ENCODE data around the gene NTN5. TPM values are rescaled to one million over a fixed set of nuclear protein-coding genes. Genes with fewer than 3 reads are reported as not detected.

The NTN5 gene
- total and polyA plus RNA-seq, 9 of the 15 experiments (the other 6 are each of a cell fraction or from before 2014, with no cell fraction given): not detected

DNA sequence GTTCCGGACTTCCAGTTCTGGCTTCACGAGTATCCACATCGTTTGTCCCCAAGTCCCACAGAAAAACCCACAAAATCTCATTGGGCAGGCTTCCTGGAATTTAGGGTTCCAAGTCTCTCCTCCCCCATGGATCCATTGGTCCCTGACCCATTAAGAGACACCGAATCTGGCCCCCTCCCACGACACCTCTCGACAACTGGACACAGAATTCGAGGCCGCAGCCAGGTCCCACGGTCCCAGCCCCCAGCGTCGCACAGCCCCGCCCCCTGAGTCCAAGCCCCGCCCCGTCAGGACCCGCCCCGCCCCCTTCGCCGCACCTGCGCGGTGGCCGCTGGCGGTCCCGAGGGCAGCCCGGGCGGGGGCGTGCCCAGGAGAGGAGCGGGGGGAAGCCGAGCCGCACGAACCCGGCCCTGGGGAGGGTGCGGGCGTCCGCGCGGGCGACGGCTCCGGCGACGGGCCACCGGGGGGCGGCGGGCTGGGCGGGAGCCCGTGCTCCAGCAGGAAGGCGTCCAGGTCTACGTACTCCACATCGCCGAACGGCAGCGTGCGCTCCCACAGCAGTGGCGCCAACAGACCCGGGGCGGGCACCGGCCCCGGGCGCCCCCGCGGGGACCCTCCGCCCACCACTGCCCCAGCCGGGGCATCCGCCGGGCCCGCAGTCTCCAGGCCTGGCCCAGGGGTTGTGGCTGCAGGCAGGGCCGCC lies 37.4 kb downstream of the NTN5 start (continued):
- TF ChIP-seq, protein P1, sequence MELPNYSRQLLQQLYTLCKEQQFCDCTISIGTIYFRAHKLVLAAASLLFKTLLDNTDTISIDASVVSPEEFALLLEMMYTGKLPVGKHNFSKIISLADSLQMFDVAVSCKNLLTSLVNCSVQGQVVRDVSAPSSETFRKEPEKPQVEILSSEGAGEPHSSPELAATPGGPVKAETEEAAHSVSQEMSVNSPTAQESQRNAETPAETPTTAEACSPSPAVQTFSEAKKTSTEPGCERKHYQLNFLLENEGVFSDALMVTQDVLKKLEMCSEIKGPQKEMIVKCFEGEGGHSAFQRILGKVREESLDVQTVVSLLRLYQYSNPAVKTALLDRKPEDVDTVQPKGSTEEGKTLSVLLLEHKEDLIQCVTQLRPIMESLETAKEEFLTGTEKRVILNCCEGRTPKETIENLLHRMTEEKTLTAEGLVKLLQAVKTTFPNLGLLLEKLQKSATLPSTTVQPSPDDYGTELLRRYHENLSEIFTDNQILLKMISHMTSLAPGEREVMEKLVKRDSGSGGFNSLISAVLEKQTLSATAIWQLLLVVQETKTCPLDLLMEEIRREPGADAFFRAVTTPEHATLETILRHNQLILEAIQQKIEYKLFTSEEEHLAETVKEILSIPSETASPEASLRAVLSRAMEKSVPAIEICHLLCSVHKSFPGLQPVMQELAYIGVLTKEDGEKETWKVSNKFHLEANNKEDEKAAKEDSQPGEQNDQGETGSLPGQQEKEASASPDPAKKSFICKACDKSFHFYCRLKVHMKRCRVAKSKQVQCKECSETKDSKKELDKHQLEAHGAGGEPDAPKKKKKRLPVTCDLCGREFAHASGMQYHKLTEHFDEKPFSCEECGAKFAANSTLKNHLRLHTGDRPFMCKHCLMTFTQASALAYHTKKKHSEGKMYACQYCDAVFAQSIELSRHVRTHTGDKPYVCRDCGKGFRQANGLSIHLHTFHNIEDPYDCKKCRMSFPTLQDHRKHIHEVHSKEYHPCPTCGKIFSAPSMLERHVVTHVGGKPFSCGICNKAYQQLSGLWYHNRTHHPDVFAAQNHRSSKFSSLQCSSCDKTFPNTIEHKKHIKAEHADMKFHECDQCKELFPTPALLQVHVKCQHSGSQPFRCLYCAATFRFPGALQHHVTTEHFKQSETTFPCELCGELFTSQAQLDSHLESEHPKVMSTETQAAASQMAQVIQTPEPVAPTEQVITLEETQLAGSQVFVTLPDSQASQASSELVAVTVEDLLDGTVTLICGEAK (IDR thresholded peaks at IDR 0.05): no peak
- TF ChIP-seq, protein P1 (CRISPR knock-in tag; IDR thresholded peaks at IDR 0.05): no peak
- TF ChIP-seq TBP (optimal IDR thresholded peaks at IDR 0.05; ENCODE audit: low read depth, low read length) (peak; percentile 72), KDM5B (IDR thresholded peaks at IDR 0.05; ENCODE audit: insufficient replicate concordance, low read depth, low read length) (peak; percentile 31), ZNF408 (CRISPR knock-in tag; IDR thresholded peaks at IDR 0.05; ENCODE audit: low read depth) (no peak), PHF8 (IDR thresholded peaks at IDR 0.05; ENCODE audit: borderline replicate concordance, low read length) (peak; percentile 56; the same call in 1 of the 2 replicates), HCFC1 (IDR thresholded peaks at IDR 0.05; ENCODE audit: low read depth, low read length) (no peak)
- TF ChIP-seq, protein P2, sequence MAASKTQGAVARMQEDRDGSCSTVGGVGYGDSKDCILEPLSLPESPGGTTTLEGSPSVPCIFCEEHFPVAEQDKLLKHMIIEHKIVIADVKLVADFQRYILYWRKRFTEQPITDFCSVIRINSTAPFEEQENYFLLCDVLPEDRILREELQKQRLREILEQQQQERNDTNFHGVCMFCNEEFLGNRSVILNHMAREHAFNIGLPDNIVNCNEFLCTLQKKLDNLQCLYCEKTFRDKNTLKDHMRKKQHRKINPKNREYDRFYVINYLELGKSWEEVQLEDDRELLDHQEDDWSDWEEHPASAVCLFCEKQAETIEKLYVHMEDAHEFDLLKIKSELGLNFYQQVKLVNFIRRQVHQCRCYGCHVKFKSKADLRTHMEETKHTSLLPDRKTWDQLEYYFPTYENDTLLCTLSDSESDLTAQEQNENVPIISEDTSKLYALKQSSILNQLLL (CRISPR knock-in tag; IDR thresholded peaks at IDR 0.05; ENCODE audit: borderline replicate concordance): no peak
- TF ChIP-seq, protein P3, sequence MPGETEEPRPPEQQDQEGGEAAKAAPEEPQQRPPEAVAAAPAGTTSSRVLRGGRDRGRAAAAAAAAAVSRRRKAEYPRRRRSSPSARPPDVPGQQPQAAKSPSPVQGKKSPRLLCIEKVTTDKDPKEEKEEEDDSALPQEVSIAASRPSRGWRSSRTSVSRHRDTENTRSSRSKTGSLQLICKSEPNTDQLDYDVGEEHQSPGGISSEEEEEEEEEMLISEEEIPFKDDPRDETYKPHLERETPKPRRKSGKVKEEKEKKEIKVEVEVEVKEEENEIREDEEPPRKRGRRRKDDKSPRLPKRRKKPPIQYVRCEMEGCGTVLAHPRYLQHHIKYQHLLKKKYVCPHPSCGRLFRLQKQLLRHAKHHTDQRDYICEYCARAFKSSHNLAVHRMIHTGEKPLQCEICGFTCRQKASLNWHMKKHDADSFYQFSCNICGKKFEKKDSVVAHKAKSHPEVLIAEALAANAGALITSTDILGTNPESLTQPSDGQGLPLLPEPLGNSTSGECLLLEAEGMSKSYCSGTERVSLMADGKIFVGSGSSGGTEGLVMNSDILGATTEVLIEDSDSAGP (CRISPR knock-in tag; IDR thresholded peaks at IDR 0.05): no peak
- TF ChIP-seq, protein P4, sequence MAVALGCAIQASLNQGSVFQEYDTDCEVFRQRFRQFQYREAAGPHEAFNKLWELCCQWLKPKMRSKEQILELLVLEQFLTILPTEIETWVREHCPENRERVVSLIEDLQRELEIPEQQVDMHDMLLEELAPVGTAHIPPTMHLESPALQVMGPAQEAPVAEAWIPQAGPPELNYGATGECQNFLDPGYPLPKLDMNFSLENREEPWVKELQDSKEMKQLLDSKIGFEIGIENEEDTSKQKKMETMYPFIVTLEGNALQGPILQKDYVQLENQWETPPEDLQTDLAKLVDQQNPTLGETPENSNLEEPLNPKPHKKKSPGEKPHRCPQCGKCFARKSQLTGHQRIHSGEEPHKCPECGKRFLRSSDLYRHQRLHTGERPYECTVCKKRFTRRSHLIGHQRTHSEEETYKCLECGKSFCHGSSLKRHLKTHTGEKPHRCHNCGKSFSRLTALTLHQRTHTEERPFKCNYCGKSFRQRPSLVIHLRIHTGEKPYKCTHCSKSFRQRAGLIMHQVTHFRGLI (CRISPR knock-in tag; IDR thresholded peaks at IDR 0.05): no peak
- TF ChIP-seq, protein P5, sequence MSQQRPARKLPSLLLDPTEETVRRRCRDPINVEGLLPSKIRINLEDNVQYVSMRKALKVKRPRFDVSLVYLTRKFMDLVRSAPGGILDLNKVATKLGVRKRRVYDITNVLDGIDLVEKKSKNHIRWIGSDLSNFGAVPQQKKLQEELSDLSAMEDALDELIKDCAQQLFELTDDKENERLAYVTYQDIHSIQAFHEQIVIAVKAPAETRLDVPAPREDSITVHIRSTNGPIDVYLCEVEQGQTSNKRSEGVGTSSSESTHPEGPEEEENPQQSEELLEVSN (IDR thresholded peaks at IDR 0.05; ENCODE audit: borderline replicate concordance in 1 of 2, extremely low read depth in 1 of 2, insufficient read depth in 1 of 2, insufficient read length in 1 of 2, low read depth in 1 of 2, low read length in 1 of 2, poor library complexity in 1 of 2, severe bottlenecking in 1 of 2): peak; percentile 20 to 86
